GM12864 (cell line): ENCODE measurements around the gene POMT2.

Source experiments
- DNase-seq: peaks from one replicate; pipeline ENCODE4 v3.0.0-alpha.2; 2011; ENCODE audit warnings: low read depth
- H3K4me3 ChIP-seq: 2 replicates; pipeline ENCODE4 v1.5.1; 2011; ENCODE audit warnings: mild to moderate bottlenecking, low read depth, low read length, control low read depth
- TF ChIP-seq, protein P1 (sequence below): IDR thresholded peaks from 2 replicates; pipeline ENCODE4 v1.5.1; 2011; ENCODE audit warnings: low read depth, mild to moderate bottlenecking, moderate library complexity, low read length, control low read depth, inconsistent platforms; ENCODE audit errors: missing control alignments

The POMT2 gene

DNA sequence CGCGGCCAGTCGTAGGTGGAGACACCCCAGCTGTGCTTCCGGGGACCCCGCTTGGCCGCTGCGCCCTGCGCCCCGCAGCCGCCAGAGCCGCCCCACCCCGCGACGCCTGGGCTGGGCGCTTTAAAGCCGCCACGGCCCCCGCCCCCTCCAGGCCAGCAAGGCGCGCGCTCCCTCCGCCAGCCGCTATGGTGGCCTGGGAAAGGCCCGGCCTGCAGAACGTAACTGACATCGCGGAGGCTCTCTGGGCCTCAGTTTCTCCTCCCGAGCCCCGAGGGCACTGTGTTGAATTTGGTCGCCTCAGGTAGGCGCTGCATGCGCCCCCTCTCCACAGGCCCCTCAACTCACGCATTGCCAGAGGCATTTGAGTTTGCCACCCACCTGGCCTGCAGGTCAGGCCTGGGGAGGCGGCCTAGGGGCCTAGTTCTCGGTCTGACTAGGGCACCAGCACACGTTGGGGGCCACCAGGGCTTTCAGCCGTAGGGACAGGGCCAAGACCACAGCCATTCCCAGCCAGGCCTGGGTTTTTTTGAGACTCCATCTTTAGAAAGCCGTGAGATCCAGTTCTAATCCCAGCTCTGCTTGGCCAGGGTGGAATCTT lies 49.5 kb downstream of the POMT2 start, which contains the start of gene NGB:
TSS of gene NGB (minus strand) at position 94 of the 598 bp plus-strand sequence. CDS start 269 bp downstream, outside the sequence.
- TF ChIP-seq, protein P1, sequence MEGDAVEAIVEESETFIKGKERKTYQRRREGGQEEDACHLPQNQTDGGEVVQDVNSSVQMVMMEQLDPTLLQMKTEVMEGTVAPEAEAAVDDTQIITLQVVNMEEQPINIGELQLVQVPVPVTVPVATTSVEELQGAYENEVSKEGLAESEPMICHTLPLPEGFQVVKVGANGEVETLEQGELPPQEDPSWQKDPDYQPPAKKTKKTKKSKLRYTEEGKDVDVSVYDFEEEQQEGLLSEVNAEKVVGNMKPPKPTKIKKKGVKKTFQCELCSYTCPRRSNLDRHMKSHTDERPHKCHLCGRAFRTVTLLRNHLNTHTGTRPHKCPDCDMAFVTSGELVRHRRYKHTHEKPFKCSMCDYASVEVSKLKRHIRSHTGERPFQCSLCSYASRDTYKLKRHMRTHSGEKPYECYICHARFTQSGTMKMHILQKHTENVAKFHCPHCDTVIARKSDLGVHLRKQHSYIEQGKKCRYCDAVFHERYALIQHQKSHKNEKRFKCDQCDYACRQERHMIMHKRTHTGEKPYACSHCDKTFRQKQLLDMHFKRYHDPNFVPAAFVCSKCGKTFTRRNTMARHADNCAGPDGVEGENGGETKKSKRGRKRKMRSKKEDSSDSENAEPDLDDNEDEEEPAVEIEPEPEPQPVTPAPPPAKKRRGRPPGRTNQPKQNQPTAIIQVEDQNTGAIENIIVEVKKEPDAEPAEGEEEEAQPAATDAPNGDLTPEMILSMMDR, result no peak
- no peak for DNase-seq
- no peak within 1 kb of the TSS for H3K4me3 ChIP-seq

DNA sequence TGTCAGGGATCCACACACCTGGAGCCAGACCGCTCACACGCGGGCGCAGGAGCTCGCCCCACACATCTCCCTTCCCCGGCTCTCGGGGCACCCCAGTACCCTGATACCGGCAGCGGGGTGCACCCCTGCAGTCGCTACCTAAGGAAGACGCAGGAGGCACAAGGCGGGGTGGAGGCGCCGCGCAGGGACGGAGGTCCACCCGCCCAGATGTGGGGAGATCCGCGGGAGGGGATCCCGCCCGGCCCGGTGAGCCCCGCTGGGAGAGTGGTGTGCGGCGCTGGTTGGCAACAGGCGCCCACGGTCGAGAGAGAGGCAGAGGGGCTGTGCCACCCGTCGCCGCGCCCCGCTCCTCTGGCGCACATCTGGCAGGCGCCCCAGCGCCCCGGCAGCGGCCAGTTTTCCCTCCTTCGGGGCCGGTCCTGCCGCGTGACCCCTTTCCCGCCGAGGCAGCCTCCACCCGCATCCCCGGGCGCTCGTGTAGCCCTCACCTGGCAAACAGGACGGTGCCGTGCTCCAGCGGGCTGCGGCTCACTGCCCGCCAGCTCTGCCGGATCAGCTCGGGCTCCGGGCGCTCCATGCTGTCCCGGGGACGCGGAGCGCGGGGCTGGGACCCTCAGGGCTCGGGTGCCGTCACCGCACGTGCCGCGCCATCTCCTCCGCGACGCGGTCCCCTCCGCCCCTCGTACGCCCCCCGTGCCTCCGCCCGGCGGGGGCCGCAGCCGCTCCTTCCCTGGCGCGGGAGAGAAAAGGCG lies 50.1 kb downstream of the POMT2 start:
- DNase-seq, result no peak
- TF ChIP-seq, protein P1, result no peak
- no peak overlapping the region for H3K4me3 ChIP-seq

DNA sequence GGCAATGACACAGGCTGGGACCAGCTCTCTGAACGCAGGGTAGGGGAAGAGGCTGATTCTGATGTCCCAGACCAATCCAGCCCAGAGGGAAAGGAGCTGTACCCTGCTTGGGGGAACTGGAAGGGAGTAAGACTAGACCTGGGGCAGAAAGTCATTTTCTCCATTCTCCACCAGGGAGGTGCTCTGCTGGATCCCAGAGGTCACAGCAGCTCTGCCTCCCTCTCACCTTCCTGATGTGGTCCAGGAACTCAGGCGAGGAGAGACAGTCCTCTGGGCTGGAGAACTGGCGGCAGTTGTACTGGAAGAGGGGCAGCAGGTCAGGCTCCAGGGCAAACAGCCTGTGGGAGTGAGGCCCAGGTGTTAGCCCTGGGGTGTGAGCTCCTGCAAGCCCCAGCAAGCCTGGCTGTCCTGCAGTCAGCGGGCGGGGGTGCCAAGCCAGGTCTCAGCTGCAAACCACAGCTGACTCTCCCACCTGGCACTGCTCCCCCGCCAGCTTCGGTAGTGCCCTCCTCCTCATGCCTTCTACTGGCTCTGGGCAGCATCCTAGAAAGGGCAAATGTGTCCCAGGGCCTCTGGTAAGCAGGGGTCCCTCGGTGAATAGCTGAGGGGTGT lies 51.6 kb downstream of the POMT2 start:
- TF ChIP-seq, protein P1, result no peak
- DNase-seq, result no peak
- no peak overlapping the region for H3K4me3 ChIP-seq

DNA sequence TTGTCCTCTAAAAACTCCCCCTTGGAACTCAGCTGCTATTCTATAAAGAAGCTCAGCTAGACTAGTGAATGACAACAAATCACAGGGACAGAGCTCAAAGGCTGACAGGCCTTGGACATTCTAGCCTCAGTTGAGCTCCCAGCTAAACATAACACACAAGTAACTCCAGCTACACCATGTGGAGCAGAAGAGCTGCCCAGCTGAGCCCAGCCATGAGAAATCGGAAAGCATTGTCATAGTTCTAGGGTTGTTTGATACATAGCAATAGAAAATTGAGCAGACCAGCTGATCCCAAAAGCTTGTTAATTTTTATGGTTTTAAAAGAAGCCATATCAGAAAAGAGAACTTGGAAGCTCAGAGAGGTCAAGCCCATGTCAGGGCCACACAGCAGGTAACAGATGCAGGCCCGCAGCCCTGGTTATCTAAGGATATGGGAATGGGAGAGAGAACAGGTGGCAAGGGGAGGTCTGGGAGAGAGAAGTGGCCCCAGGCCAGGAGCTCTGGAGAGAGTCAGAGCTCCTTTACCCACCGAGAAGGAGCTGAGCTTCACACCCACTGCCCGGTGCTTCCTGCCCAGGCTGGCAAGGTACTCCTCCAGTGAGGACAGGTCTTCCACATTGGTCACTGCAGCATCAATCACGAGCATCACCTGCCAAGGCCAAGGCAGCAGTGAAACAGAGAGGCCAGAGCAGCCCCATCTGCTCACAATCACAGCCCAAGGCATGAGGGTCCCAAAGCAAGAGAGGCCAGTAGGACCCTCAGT lies 52.6 kb downstream of the POMT2 start:
- no peak for DNase-seq
- TF ChIP-seq, protein P1, result no peak
- no peak overlapping the region for H3K4me3 ChIP-seq

- H3K4me3 ChIP-seq, result no peak overlapping the region
- TF ChIP-seq, protein P1, result no peak
- DNase-seq, result no peak
These were observed 54.3 kb downstream of the POMT2 start for GRCh38 chr14:77266336-77266735.

- no peak overlapping the region for H3K4me3 ChIP-seq
- TF ChIP-seq, protein P1, result no peak
- no peak for DNase-seq
These were observed 54.9 kb downstream of the POMT2 start for GRCh38 chr14:77265561-77266335.
